NCI-H1436 treated with DMSO at 0.1 percent for 48 hours (cell line): Measurements from ENCODE around the gene COX7B.

Source experiments
- DNase-seq: peaks from one replicate; lab custom pipeline; 2025; lab: John Stamatoyannopoulos, UW

COX7B gene

DNA sequence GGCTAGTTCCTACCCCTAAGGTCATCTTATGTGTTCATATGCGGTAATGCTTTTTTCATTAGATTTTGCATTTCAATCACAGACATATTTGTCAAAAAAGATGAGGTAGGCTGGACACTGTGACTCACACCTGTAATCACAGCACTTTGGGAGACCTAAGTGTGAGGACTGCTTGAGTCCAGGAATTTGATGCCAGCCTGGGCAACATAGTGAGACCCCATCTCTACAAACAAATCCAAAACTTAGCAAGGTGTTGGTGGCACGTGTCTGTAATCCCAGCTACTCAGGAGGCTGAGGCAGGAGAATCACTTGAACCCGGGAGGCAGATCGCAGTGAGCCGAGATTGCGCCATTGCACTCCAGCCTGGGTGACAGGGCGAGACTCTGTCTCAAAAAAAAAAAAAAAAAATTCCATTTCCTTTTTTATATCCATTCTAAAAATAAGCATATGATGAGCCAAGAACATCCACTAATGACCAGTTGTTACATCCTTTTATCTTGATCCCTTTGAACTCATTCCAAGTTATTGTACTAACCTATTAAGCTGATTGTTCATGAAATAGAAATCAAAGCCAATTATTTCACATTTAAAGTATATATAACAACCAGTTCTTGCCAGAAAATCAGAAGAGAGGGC lies 46.8 kb downstream of the COX7B start:
- no peak for DNase-seq

DNA sequence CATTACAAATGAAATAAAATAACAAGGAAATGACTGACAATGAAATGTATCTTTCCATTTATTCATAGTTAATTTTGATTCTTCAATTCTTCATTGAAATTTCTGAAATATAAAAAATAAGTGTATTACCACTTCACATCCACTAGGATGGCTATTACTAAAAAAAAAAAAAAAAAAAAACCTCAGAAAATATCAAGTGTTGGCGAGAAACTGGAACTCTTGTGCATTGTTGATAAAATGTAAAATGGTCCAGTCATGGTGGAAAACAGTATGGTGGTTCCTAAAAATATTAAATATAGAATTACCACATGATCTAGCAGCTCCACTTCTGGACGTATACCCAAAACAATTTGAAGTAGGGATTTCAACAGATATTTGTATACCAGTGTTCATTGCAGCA lies 47.3 kb downstream of the COX7B start:
- no peak for DNase-seq

- DNase-seq = no peak
Observed at GRCh38 chrX:77949840-77950239, 50.6 kb downstream of the COX7B start.

GRCh38 chrX:77952173-77952572 lies 52.9 kb downstream of the COX7B start:
- DNase-seq = no peak

DNA sequence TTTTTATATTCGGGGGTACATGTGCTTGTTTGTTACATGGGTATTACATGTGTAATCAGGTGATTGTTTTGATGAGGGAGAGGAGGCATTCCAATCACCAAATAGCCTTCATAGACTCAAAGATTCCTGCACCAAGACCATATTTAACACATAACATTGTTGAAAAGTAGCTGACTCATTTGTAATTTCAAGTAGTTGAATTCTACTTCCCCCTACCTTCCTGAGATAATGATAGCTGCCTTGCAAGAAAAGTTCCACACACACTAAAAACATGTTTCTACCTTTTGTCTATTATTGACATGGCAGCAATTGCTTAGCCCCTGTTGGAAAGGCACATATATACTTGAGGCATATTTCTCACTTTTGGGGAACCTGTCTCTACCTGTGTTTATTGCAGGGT lies 54.0 kb downstream of the COX7B start:
- DNase-seq = no peak

- no peak for DNase-seq
Observed at GRCh38 chrX:77953708-77954107, 54.4 kb downstream of the COX7B start.
